Breast epithelium (tissue), 3 donors: ENCODE measurements around the gene CD33.

Experiments used
- POLR2AphosphoS5 ChIP-seq, 3 donors: sonication (generic); formaldehyde crosslinking; IDR thresholded peaks; one replicate each; pipeline ENCODE4 v1.6.1; 2017; ENCODE audit warnings: antibody characterized with exemption in 3 of 3
- TF ChIP-seq, protein P1 (sequence below), 3 donors: fragments of 450-650 bp; IDR thresholded peaks; one replicate each; pipeline ENCODE4 v1.5.1; 2016 to 2017; ENCODE audit warnings: antibody characterized with exemption in 3 of 3, mild to moderate bottlenecking in 3 of 3, moderate library complexity in 3 of 3

DNA sequence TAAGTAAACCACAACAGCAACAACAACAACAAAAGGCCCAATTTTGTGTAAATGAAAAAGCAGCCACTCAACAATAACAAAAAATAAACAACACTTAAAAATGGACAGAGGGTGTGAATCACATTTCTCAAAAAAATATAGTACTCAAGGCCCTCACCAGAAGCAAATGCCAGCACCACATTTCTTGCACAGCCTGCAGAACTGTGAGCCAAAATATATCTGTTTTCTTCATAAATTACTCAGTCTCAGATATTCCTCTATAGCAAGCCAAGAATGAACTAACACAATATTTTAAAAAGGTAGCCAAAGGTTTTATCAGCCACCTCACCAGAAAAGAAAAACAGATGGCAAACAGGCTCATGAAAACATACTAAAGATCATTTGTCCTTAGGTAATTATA, 3.9 kb upstream of the CD33 start:
- TF ChIP-seq, protein P1, sequence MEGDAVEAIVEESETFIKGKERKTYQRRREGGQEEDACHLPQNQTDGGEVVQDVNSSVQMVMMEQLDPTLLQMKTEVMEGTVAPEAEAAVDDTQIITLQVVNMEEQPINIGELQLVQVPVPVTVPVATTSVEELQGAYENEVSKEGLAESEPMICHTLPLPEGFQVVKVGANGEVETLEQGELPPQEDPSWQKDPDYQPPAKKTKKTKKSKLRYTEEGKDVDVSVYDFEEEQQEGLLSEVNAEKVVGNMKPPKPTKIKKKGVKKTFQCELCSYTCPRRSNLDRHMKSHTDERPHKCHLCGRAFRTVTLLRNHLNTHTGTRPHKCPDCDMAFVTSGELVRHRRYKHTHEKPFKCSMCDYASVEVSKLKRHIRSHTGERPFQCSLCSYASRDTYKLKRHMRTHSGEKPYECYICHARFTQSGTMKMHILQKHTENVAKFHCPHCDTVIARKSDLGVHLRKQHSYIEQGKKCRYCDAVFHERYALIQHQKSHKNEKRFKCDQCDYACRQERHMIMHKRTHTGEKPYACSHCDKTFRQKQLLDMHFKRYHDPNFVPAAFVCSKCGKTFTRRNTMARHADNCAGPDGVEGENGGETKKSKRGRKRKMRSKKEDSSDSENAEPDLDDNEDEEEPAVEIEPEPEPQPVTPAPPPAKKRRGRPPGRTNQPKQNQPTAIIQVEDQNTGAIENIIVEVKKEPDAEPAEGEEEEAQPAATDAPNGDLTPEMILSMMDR (IDR thresholded peaks at IDR 0.05), result no peak
- no peak for TF ChIP-seq POLR2AphosphoS5 (IDR thresholded peaks at IDR 0.05)
